ENCODE results near the gene GOLT1B.

The GOLT1B gene

GRCh38 chr12:21500786-21501257 is 767 bp upstream of the GOLT1B start:
- no peak for TF ChIP-seq POLR2A (IDR thresholded peaks at IDR 0.05; ENCODE audit: low read length)
- no peak for TF ChIP-seq GATA1 (IDR thresholded peaks at IDR 0.05; ENCODE audit: low read depth, low read length)
- DNase-seq, result no peak

- peak; percentile 66 to 73 for DNase-seq
- no peak for TF ChIP-seq POLR2A (IDR thresholded peaks at IDR 0.05; ENCODE audit: low read length)
- no peak for TF ChIP-seq GATA1 (IDR thresholded peaks at IDR 0.05; ENCODE audit: low read depth, low read length)
Observed at GRCh38 chr12:21502164-21502496, 541 bp downstream of the GOLT1B start.

- peak in 1 of 2 experiments; percentile 19 for DNase-seq
- TF ChIP-seq POLR2A (IDR thresholded peaks at IDR 0.05; ENCODE audit: low read length) (no peak), GATA1 (IDR thresholded peaks at IDR 0.05; ENCODE audit: low read depth, low read length) (no peak)
Observed at GRCh38 chr12:21502872-21503271, 1.3 kb downstream of the GOLT1B start.

- TF ChIP-seq POLR2A (IDR thresholded peaks at IDR 0.05; ENCODE audit: low read length) (no peak), GATA1 (IDR thresholded peaks at IDR 0.05; ENCODE audit: low read depth, low read length) (no peak)
- no peak for DNase-seq
Observed at GRCh38 chr12:21505888-21506287, 4.3 kb downstream of the GOLT1B start.

- TF ChIP-seq POLR2A (IDR thresholded peaks at IDR 0.05; ENCODE audit: low read length) (no peak), GATA1 (IDR thresholded peaks at IDR 0.05; ENCODE audit: low read depth, low read length) (no peak)
- no peak for DNase-seq
Observed at GRCh38 chr12:21507849-21508248, 6.3 kb downstream of the GOLT1B start.

- DNase-seq, result no peak
- TF ChIP-seq POLR2A (IDR thresholded peaks at IDR 0.05; ENCODE audit: low read length) (no peak), GATA1 (IDR thresholded peaks at IDR 0.05; ENCODE audit: low read depth, low read length) (no peak)
Observed at GRCh38 chr12:21509768-21510167, 8.2 kb downstream of the GOLT1B start.

- no peak for DNase-seq
- TF ChIP-seq GATA1 (IDR thresholded peaks at IDR 0.05; ENCODE audit: low read depth, low read length), result no peak
- no peak for TF ChIP-seq POLR2A (IDR thresholded peaks at IDR 0.05; ENCODE audit: low read length)
Observed at GRCh38 chr12:21516281-21516680, 14.7 kb downstream of the GOLT1B start.

- no peak for DNase-seq
- TF ChIP-seq POLR2A (IDR thresholded peaks at IDR 0.05; ENCODE audit: low read length) (no peak), GATA1 (IDR thresholded peaks at IDR 0.05; ENCODE audit: low read depth, low read length) (no peak)
Observed at GRCh38 chr12:21518451-21518850, 16.9 kb downstream of the GOLT1B start.

GRCh38 chr12:21521541-21521940 is 20.0 kb downstream of the GOLT1B start:
- DNase-seq, result peak in 1 of 2 experiments; percentile 12
- TF ChIP-seq POLR2A (IDR thresholded peaks at IDR 0.05; ENCODE audit: low read length), result no peak
- no peak for TF ChIP-seq GATA1 (IDR thresholded peaks at IDR 0.05; ENCODE audit: low read depth, low read length)

- DNase-seq, result no peak
- TF ChIP-seq GATA1 (IDR thresholded peaks at IDR 0.05; ENCODE audit: low read depth, low read length) (no peak), POLR2A (IDR thresholded peaks at IDR 0.05; ENCODE audit: low read length) (no peak)
Observed at GRCh38 chr12:21523148-21523547, 21.6 kb downstream of the GOLT1B start.

GRCh38 chr12:21526053-21526452 is 24.5 kb downstream of the GOLT1B start, which contains the start of gene SPX:
SPX (plus strand) TSS chr12:21526296; CDS start chr12:21526473, 177 bp downstream.
- no peak for DNase-seq
- TF ChIP-seq POLR2A (IDR thresholded peaks at IDR 0.05; ENCODE audit: low read length), result no peak
- TF ChIP-seq GATA1 (IDR thresholded peaks at IDR 0.05; ENCODE audit: low read depth, low read length), result no peak

GRCh38 chr12:21526721-21527345 is 25.2 kb downstream of the GOLT1B start:
- DNase-seq, result no peak
- TF ChIP-seq POLR2A (IDR thresholded peaks at IDR 0.05; ENCODE audit: low read length), result no peak
- TF ChIP-seq GATA1 (IDR thresholded peaks at IDR 0.05; ENCODE audit: low read depth, low read length), result no peak

- TF ChIP-seq GATA1 (IDR thresholded peaks at IDR 0.05; ENCODE audit: low read depth, low read length) (no peak), POLR2A (IDR thresholded peaks at IDR 0.05; ENCODE audit: low read length) (no peak)
Observed at GRCh38 chr12:21527451-21528180, 26.0 kb downstream of the GOLT1B start.

GRCh38 chr12:21528953-21529352 is 27.4 kb downstream of the GOLT1B start:
- no peak for TF ChIP-seq POLR2A (IDR thresholded peaks at IDR 0.05; ENCODE audit: low read length)
- no peak for TF ChIP-seq GATA1 (IDR thresholded peaks at IDR 0.05; ENCODE audit: low read depth, low read length)
- DNase-seq, result no peak

More at GRCh38 chr12:21527451-21528180, 26.0 kb downstream of the GOLT1B start:
- DNase-seq, result peak; percentile 19 to 29

GRCh38 chr12:21529456-21529855 is 27.9 kb downstream of the GOLT1B start:
- no peak for TF ChIP-seq GATA1 (IDR thresholded peaks at IDR 0.05; ENCODE audit: low read depth, low read length)
- no peak for TF ChIP-seq POLR2A (IDR thresholded peaks at IDR 0.05; ENCODE audit: low read length)
- no peak for DNase-seq
